ENCODE results near the gene HOXA6. TPM values are rescaled to one million over a fixed set of nuclear protein-coding genes. Genes with fewer than 3 reads are reported as not detected.
A peak's percentile ranks its signal among the peaks of the same experiment; 100 is the strongest.

HOXA6 gene
- total RNA-seq, 2 experiments from 2014 or later = not detected

DNA sequence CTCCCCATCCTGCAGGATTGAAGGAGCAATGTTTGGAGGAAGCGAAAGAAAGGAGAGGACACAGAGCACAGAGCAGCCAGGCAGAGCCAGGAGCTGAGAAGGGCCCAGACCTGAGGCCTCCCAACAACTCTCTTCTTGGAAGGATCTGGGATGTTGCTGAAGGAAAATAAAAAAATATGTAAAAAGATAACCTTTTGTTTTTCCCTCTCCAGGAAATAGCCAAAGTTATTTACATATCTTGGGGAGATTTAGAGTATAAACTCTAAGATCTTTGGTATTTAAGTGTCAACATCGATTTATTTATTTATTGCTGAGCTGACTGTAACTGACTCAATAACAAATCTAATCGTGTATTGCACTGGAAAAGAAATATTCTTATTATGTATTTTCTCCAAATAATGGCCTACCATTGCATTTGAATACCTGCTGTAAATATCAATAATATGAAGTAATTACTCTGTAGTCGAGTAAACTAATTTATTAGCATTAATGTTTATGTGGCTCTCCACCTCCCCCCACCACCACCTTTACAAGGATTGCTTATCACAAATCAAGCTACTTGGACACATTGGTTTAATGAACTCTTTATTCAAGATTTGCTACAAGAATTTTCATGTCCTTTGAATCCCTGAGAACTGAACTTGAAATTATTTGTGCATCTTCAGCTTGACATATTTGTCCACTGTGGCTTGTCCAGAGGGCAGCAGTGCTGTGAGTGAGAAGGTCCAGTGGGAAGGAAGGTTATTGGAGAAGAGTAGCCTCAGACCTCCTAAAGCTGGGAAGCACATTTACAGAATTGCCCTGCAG, 39.3 kb upstream of the HOXA6 start:
- no peaks in the 10 kb centered on the region for H3K9me3 Mint-ChIP-seq
- POLR2A ChIA-PET = interaction anchor here (1.0 kb wide), 1 partner anchor 14 kb away, joined by 3 read pairs; no protein-coding TSS in a partner anchor
- CTCF ChIA-PET = interaction anchor here (0.9 to 3.7 kb wide), 8 partner anchors 9 to 36 kb away, joined by 3 to 28 read pairs (median 4); partner anchors contain the start of gene HOXA10
- ATAC-seq (no peak), DNase-seq (no peak)
- H3K4me1 Mint-ChIP-seq (ENCODE audit: low read depth) = peaks cover 35% of the 10 kb centered on the region
- no peak overlapping the region for H3K27ac Mint-ChIP-seq
- no peak overlapping the region for H3K4me3 Mint-ChIP-seq
- H3K27me3 Mint-ChIP-seq = peaks cover 79% of the 10 kb centered on the region
- TF ChIP-seq, protein P1, sequence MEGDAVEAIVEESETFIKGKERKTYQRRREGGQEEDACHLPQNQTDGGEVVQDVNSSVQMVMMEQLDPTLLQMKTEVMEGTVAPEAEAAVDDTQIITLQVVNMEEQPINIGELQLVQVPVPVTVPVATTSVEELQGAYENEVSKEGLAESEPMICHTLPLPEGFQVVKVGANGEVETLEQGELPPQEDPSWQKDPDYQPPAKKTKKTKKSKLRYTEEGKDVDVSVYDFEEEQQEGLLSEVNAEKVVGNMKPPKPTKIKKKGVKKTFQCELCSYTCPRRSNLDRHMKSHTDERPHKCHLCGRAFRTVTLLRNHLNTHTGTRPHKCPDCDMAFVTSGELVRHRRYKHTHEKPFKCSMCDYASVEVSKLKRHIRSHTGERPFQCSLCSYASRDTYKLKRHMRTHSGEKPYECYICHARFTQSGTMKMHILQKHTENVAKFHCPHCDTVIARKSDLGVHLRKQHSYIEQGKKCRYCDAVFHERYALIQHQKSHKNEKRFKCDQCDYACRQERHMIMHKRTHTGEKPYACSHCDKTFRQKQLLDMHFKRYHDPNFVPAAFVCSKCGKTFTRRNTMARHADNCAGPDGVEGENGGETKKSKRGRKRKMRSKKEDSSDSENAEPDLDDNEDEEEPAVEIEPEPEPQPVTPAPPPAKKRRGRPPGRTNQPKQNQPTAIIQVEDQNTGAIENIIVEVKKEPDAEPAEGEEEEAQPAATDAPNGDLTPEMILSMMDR (IDR thresholded peaks at IDR 0.05) = no peak
- intact Hi-C loops (cut with micrococcal nuclease) = no loop called here
- no peaks in the 10 kb centered on the region for H3K36me3 Mint-ChIP-seq (ENCODE audit: low read depth)

DNA sequence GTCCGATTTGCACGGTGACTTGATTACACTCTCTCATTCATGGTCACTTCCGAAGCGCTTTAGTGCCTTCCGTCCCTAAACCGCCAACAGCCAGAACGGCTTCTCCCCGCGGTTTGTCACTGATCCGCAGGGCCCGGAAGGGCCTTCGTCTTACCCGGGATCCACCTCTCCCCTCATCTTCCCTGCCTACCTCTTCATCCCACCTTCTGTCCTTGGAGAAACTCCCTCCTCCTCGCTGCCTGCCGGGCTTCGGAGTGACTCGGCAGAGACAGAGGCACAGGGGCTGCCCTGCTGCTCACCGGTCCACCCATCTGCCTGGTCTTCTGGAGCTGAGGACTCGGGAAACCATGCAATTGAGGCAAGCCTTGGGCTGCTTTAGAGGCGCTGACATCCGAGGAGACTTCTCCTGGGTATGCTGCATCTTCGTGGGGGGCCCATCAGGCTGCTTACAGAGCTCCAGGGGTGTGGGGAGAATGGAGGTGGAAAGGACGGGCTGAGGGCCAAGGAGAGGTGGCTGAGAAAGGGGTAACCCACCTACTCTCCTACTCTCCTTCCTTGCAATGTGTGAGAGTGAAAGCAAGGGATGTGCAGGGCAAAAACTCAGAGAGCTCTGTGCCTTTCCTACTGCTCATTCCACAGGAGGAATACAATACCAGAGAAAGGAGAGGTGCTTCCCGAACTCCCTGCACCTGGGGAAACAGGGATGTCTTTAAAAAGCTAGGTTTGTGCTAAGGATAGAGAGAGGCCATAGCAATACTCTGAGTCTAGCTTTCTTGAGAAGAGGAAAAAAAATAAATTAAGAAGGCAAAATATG, 38.5 kb upstream of the HOXA6 start:
- no peak for DNase-seq
- intact Hi-C loops (cut with micrococcal nuclease) = no loop called here
- Mint-ChIP-seq H3K27ac (no peak overlapping the region), H3K4me3 (peak overlapping the region; percentile 59), H3K27me3 (peaks cover 78% of the 10 kb centered on the region), H3K36me3 (ENCODE audit: low read depth) (no peaks in the 10 kb centered on the region), H3K9me3 (no peaks in the 10 kb centered on the region), H3K4me1 (ENCODE audit: low read depth) (peaks cover 34% of the 10 kb centered on the region)
- ATAC-seq = no peak
- ChIA-PET CTCF (interaction anchor here (0.9 to 3.7 kb wide), 6 partner anchors 9 to 35 kb away, joined by 3 to 28 read pairs (median 4); partner anchors contain the start of gene HOXA10), POLR2A (interaction anchor here (0.6 to 1.7 kb wide), 2 partner anchors 13 to 25 kb away, joined by 4 to 5 read pairs; no protein-coding TSS in a partner anchor)
- TF ChIP-seq, protein P1 (IDR thresholded peaks at IDR 0.05) = no peak

DNA sequence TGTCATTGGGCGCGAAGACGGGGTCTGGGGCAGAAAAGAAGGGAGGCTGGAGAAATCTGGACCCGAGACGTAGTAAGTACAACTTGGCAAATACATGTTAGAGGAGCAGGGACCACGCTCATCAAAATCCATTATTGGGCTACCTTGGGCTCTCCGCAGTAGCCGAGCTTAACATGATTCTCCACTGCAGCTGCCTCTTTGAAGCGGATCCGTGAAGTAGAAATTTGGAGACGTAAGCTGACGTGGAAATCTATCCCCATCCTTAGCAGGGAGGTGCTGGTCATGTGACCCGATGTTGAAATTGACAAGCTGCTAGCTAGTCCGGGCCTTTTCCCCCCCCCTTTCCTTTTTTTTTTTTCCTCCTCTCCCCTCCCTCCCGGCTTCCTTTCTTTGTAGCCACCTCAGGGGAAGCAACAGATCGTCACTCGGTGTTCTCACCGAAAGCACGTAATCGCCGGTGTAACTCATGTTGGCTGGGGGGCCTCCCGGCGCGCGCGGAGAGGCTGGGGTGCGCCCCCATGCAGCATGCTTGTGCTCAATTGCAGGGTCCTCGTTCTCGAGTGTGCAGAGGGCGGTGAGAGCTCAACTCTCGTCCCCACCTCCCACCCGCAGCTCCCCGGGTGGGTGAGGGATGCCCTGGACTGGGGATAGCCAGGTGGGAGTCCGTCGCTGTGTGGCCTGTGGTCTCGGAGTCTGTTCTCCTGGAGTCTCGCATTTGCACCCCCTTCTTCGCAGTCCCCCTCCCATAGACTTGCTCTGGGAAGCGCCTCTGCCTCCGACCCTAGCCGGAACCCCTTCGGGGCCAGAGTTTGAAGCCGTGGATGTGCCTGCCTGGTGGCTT, 37.7 kb upstream of the HOXA6 start, which contains the start of gene HOXA11:
HOXA11 (minus strand) TSS at position 220 of the 841 bp plus-strand sequence; CDS start at position 132, 88 bp downstream.
- Mint-ChIP-seq H3K4me3 (peak within 1 kb of the TSS; percentile 59), H3K36me3 (ENCODE audit: low read depth) (no peaks in the 10 kb centered on the region), H3K9me3 (no peaks in the 10 kb centered on the region), H3K27me3 (peaks cover 73% of the 10 kb centered on the region), H3K4me1 (ENCODE audit: low read depth) (peaks cover 34% of the 10 kb centered on the region), H3K27ac (peak within 1 kb of the TSS; percentile 57)
- TF ChIP-seq, protein P1 (IDR thresholded peaks at IDR 0.05) = no peak
- intact Hi-C loops (cut with micrococcal nuclease) = no loop called here
- ChIA-PET CTCF (interaction anchor here (1.2 to 3.7 kb wide), 4 partner anchors 10 to 25 kb away, joined by 4 to 28 read pairs (median 8); no protein-coding TSS in a partner anchor), POLR2A (interaction anchor here (0.6 to 1.7 kb wide), 2 partner anchors 14 to 26 kb away, joined by 4 to 5 read pairs; no protein-coding TSS in a partner anchor)
- peak; percentile 25 for ATAC-seq
- DNase-seq = peak; percentile 48

DNA sequence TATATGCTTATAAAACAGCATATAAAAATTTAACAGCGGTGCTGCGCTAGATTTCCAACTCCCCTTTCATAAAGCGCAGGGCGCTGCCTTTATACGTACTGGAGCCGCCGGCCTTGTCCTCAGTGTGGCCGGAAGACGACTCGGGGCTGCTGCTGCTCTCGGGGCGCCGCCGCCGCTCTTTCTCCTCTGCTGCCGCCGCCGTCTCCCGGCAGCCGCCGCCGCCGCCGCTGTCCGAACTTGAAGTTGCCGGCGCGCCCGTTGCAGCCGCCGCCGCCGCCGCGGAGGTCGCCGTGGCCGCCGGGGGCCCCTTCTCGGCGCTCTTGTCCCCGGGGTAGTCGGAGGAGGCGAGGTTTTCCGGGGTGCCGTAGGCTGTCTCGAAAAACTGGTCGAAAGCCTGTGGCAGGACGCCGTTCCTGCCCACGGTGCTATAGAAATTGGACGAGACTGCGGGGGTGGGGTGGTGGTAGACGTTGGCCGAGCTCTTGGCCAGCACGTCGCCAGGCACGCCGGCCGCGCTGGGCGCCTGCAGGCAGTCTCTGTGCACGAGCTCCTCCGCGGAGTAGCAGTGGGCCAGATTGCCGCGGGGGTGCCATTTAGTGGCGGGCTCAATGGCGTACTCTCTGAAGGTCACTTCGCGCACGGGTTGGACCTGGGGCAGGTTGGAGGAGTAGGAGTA, 36.9 kb upstream of the HOXA6 start:
- H3K9me3 Mint-ChIP-seq = no peaks in the 10 kb centered on the region
- peak overlapping the region; percentile 57 for H3K27ac Mint-ChIP-seq
- peak; percentile 55 for DNase-seq
- peaks cover 70% of the 10 kb centered on the region for H3K27me3 Mint-ChIP-seq
- TF ChIP-seq, protein P1 (IDR thresholded peaks at IDR 0.05) = no peak
- peak overlapping the region; percentile 59 for H3K4me3 Mint-ChIP-seq
- intact Hi-C loops (cut with micrococcal nuclease) = no loop called here
- POLR2A ChIA-PET = interaction anchor here (1.7 kb wide), 1 partner anchor 15 kb away, joined by 5 read pairs; no protein-coding TSS in a partner anchor
- H3K4me1 Mint-ChIP-seq (ENCODE audit: low read depth) = peaks cover 35% of the 10 kb centered on the region
- peak; percentile 37 for ATAC-seq
- H3K36me3 Mint-ChIP-seq (ENCODE audit: low read depth) = no peaks in the 10 kb centered on the region
- CTCF ChIA-PET = interaction anchor here (1.2 to 3.7 kb wide), 5 partner anchors 8 to 23 kb away, joined by 5 to 28 read pairs (median 7); no protein-coding TSS in a partner anchor
